CD4-positive, alpha-beta T cell (primary cell): Measurements from ENCODE around the gene IL31RA. TPM values are rescaled to one million over a fixed set of nuclear protein-coding genes. Genes with fewer than 3 reads are reported as not detected.

ENCODE experiments used
- ATAC-seq: fragments of 200-7000 bp; cut with Tn5 transposase; one replicate; pipeline ENCODE4 v1.10.0; 2022; ENCODE audit warnings: mild to moderate bottlenecking; ENCODE audit not compliant: poor library complexity
- CTCF ChIA-PET: fragments of 350-600 bp; sonication (Branson Sonifier 250); formaldehyde crosslinking; loops from one replicate; lab custom pipeline; 2021; ENCODE audit warnings: antibody characterized with exemption, inconsistent platforms; lab: Charles Lee
- POLR2A ChIA-PET: fragments of 350-600 bp; sonication (Branson Sonifier 250); formaldehyde crosslinking; loops from one replicate; lab custom pipeline; 2021; ENCODE audit warnings: antibody characterized with exemption, inconsistent platforms; lab: Charles Lee
- DNase-seq, 14 experiments: peaks; one replicate each; pipeline ENCODE4 v3.0.0-alpha.2; 2013 to 2020; ENCODE audit warnings: mixed read lengths in 2 of 14
- H3K27ac ChIP-seq, 2 donors: one replicate each; pipeline versions ENCODE4 v1.5.1 to v1.7.0; 2013; ENCODE audit warnings: low read length in 2 of 2, low read depth in 1 of 2, mild to moderate bottlenecking in 1 of 2
- H3K27me3 ChIP-seq, 2 experiments: 1 replicate in 1 of 2; 2 replicates in 1 of 2; pipeline versions ENCODE4 v1.6.1 to v1.7.0; 2013; ENCODE audit warnings: low read length in 2 of 2, control low read depth in 1 of 2, mild to moderate bottlenecking in 1 of 2, moderate library complexity in 1 of 2; ENCODE audit not compliant: insufficient read depth in 2 of 2, control insufficient read depth in 1 of 2
- H3K36me3 ChIP-seq: one replicate; pipeline ENCODE4 v1.6.1; 2013; ENCODE audit warnings: low read length, control low read depth; ENCODE audit not compliant: insufficient read depth
- H3K4me1 ChIP-seq: one replicate; pipeline ENCODE4 v1.6.1; 2013; ENCODE audit warnings: low read length, control low read depth; ENCODE audit not compliant: insufficient read depth
- H3K4me3 ChIP-seq: one replicate; pipeline ENCODE4 v1.5.1; 2013; ENCODE audit warnings: mild to moderate bottlenecking, low read length, moderate library complexity
- H3K9me3 ChIP-seq, 2 experiments: 1 replicate in 1 of 2; 2 replicates in 1 of 2; pipeline versions ENCODE4 v1.6.1 to v1.7.0; 2013; ENCODE audit warnings: low read length in 2 of 2, mild to moderate bottlenecking in 2 of 2, control low read depth in 1 of 2, moderate library complexity in 1 of 2; ENCODE audit not compliant: control insufficient read depth in 1 of 2, insufficient read depth in 1 of 2
- H3K27ac Mint-ChIP-seq: one replicate; pipeline ENCODE4 v1.8.0; 2020; ENCODE audit warnings: mixed read lengths
- H3K27me3 Mint-ChIP-seq: one replicate; pipeline ENCODE4 v1.8.0; 2021; ENCODE audit warnings: mixed read lengths
- H3K36me3 Mint-ChIP-seq: one replicate; pipeline ENCODE4 v1.8.0; 2021; ENCODE audit warnings: low read depth, mixed read lengths
- H3K4me1 Mint-ChIP-seq: one replicate; pipeline ENCODE4 v1.8.0; 2021; ENCODE audit warnings: low read depth, mixed read lengths
- H3K4me3 Mint-ChIP-seq: one replicate; pipeline ENCODE4 v1.8.0; 2020; ENCODE audit warnings: mild to moderate bottlenecking, mixed read lengths
- H3K9me3 Mint-ChIP-seq: one replicate; pipeline ENCODE4 v1.8.0; 2020; ENCODE audit warnings: mixed read lengths
- intact Hi-C, 2 experiments: fragments of 100-400 bp; cut with DNase I in 1 of 2; cut with micrococcal nuclease in 1 of 2; formaldehyde crosslinking; loops; one replicate each; pipeline versions ENCODE4 v1.15.1 to v1.9.0; 2023 to 2025; cut with DNase I, micrococcal nuclease
- total RNA-seq, 174 experiments: library from RNA in 2 of 174; stranded (reverse) in 2 of 174; gene quantifications; one replicate each; pipeline ENCODE4 v1.2.3 and lab custom pipeline; 2021 to 2026
- TF ChIP-seq, protein P1 (sequence below): fragments of 200-600 bp; IDR thresholded peaks from one replicate; pipeline ENCODE4 v1.8.0; 2022; ENCODE audit warnings: antibody characterized with exemption, mild to moderate bottlenecking

IL31RA gene
- total RNA-seq, 2 experiments from 2014 or later, result not detected

DNA sequence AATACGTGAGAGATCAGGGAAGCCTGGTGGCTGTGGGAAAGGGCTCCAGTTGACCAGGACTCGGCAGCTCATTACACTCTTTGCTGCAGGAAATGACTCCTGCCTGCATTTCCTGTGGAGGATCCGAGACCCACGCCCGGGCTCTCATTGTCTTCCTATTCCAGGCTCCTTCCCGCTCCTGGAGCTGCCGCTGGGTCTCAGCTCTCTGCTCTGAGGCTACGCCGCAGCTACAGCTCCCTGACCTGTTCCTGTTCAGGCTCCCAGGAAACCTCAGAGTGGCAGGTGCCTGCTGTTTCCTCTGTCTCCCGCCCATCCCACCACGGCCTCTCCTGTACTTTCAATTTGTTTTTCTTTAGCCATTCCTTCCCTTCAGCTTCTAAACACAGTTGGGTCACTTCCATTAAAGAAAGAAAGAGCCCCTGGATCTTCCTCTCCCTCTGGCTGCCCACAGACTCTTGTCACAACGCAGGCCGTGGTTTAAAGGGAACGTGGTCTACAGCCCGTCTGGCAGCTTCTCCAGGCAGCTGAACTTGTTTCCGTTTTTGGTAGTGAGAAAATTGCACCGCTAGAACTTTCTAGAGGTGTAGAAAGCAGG lies 72.1 kb downstream of the IL31RA start:
- TF ChIP-seq, protein P1, sequence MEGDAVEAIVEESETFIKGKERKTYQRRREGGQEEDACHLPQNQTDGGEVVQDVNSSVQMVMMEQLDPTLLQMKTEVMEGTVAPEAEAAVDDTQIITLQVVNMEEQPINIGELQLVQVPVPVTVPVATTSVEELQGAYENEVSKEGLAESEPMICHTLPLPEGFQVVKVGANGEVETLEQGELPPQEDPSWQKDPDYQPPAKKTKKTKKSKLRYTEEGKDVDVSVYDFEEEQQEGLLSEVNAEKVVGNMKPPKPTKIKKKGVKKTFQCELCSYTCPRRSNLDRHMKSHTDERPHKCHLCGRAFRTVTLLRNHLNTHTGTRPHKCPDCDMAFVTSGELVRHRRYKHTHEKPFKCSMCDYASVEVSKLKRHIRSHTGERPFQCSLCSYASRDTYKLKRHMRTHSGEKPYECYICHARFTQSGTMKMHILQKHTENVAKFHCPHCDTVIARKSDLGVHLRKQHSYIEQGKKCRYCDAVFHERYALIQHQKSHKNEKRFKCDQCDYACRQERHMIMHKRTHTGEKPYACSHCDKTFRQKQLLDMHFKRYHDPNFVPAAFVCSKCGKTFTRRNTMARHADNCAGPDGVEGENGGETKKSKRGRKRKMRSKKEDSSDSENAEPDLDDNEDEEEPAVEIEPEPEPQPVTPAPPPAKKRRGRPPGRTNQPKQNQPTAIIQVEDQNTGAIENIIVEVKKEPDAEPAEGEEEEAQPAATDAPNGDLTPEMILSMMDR, result no peak
- H3K27ac ChIP-seq, result no peak overlapping the region
- ATAC-seq, result peak; percentile 60
- H3K4me1 Mint-ChIP-seq, result peaks cover 17% of the 10 kb centered on the region
- intact Hi-C loops, result no loop called here
- no peaks in the 10 kb centered on the region for H3K27me3 ChIP-seq
- DNase-seq, result peak in 4 of 14 experiments; percentile 22 to 44 (median 34)
- H3K4me1 ChIP-seq, result peaks cover 22% of the 10 kb centered on the region
- no peaks in the 10 kb centered on the region for H3K9me3 Mint-ChIP-seq
- H3K4me3 Mint-ChIP-seq, result peak overlapping the region; percentile 93
- POLR2A ChIA-PET, result interaction anchor here (1.5 kb wide), 2 partner anchors 10 to 13 kb away, joined by 4 to 5 read pairs; no protein-coding TSS in a partner anchor
- no peaks in the 10 kb centered on the region for H3K27me3 Mint-ChIP-seq
- CTCF ChIA-PET, result interaction anchor here (0.7 to 1.2 kb wide), 3 partner anchors 10 to 347 kb away, joined by 3 to 4 read pairs (median 4); no protein-coding TSS in a partner anchor
- no peaks in the 10 kb centered on the region for H3K36me3 Mint-ChIP-seq
- H3K27ac Mint-ChIP-seq, result peak overlapping the region; percentile 8
- H3K4me3 ChIP-seq, result peak overlapping the region; percentile 67
- H3K9me3 ChIP-seq, result no peaks in the 10 kb centered on the region
- H3K36me3 ChIP-seq, result no peaks in the 10 kb centered on the region

DNA sequence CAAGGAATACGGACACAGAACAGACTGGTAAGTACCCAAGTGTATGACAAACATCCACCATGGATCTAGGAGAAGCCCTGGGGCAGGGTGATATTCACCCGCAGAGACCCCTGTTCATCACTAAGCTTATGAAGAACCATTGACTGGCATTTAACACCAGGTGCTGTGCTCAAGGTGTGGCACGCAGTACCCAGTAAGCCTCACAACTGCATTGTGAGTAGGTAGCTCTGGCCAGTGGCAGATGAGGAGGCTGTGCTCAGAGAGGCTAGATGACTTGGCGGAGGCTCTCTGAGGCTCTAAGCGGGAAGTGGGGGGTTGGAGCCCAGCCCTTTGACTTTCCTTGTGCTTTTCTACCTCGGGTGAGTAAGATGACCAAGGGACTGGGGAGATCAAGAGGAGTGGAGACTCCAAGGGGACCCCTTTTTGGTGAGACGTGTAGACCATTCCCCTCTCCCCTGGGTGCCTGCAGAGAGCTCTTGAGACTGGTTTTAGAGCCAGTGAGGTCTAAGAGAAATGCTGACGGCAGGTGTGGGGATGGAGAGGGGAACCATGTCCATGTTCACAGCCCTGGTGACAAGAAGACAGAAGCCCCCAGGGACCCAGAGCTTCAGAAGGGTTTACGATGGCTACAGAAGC lies 72.8 kb downstream of the IL31RA start:
- intact Hi-C loops, result no loop called here
- Histone ChIP-seq H3K36me3 (no peaks in the 10 kb centered on the region), H3K9me3 (no peaks in the 10 kb centered on the region), H3K4me1 (peaks cover 22% of the 10 kb centered on the region), H3K4me3 (peak overlapping the region; percentile 67), H3K27me3 (no peaks in the 10 kb centered on the region), H3K27ac (no peak overlapping the region)
- CTCF ChIA-PET, result interaction anchor here (1.0 to 1.2 kb wide), 3 partner anchors 9 to 61 kb away, joined by 3 to 4 read pairs (median 4); no protein-coding TSS in a partner anchor
- H3K27ac Mint-ChIP-seq, result no peak overlapping the region
- DNase-seq (no peak), ATAC-seq (no peak)
- H3K9me3 Mint-ChIP-seq, result no peaks in the 10 kb centered on the region
- H3K4me1 Mint-ChIP-seq, result peaks cover 17% of the 10 kb centered on the region
- peak overlapping the region; percentile 93 for H3K4me3 Mint-ChIP-seq
- no peaks in the 10 kb centered on the region for H3K36me3 Mint-ChIP-seq
- POLR2A ChIA-PET, result interaction anchor here (1.5 kb wide), 2 partner anchors 9 to 12 kb away, joined by 4 to 5 read pairs; no protein-coding TSS in a partner anchor
- TF ChIP-seq, protein P1, result no peak
- H3K27me3 Mint-ChIP-seq, result no peaks in the 10 kb centered on the region

DNA sequence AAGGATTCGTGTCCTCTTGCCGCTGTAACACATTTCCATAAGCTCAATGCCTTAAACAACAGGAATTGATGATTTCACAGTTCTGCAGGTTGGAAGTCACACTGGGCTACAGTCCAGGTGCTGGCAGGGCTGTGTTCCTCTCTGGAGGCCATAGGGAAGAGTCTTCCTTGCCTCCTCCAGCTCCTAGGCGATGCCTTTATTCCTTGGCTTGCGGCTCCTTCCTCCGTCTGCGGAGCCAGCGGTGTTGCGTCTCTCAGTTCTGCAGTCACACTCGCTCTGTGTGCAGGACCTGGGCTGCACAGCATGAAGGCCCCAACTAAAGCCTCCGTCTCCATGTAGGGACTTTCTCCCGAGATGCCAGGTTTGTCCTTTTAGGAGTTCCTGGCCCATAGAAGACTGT lies 73.6 kb downstream of the IL31RA start:
- Mint-ChIP-seq H3K9me3 (no peaks in the 10 kb centered on the region), H3K4me1 (peaks cover 12% of the 10 kb centered on the region), H3K27ac (no peak overlapping the region), H3K27me3 (no peaks in the 10 kb centered on the region), H3K4me3 (peak overlapping the region; percentile 54), H3K36me3 (no peaks in the 10 kb centered on the region)
- no peaks in the 10 kb centered on the region for H3K9me3 ChIP-seq
- POLR2A ChIA-PET, result no interaction called here
- no peak for DNase-seq
- CTCF ChIA-PET, result interaction anchor here (1.0 kb wide), 1 partner anchor 60 kb away, joined by 3 read pairs; no protein-coding TSS in a partner anchor
- intact Hi-C loops, result no loop called here
- TF ChIP-seq, protein P1, result no peak
- H3K4me3 ChIP-seq, result no peak overlapping the region
- no peaks in the 10 kb centered on the region for H3K27me3 ChIP-seq
- H3K4me1 ChIP-seq, result peaks cover 17% of the 10 kb centered on the region
- H3K27ac ChIP-seq, result no peak overlapping the region
- H3K36me3 ChIP-seq, result no peaks in the 10 kb centered on the region
- no peak for ATAC-seq
